ENCODE measurements around the gene CENPH.
"Not testable (repeated sequence)": the region's sequence is repeated elsewhere in the genome, so short reads cannot be mapped to it uniquely, and the experiment has no call there.

The CENPH gene

GRCh38 chr5:69170969-69171368 is 18.4 kb upstream of the CENPH start:
- H3K36me3 Mint-ChIP-seq (ENCODE audit: low read depth) = peaks cover 51% of the 10 kb centered on the region
- no peaks in the 10 kb centered on the region for H3K9me3 Mint-ChIP-seq
- H3K4me1 Mint-ChIP-seq (ENCODE audit: low read depth) = peaks cover 40% of the 10 kb centered on the region
- no peak overlapping the region for H3K27ac Mint-ChIP-seq
- H3K27me3 Mint-ChIP-seq (ENCODE audit: low read depth) = no peaks in the 10 kb centered on the region
- no peak overlapping the region for H3K4me3 Mint-ChIP-seq

- not testable (repeated sequence) for H3K27ac Mint-ChIP-seq; H3K27me3 Mint-ChIP-seq (ENCODE audit: low read depth); H3K4me3 Mint-ChIP-seq; H3K9me3 Mint-ChIP-seq; H3K4me1 Mint-ChIP-seq (ENCODE audit: low read depth)
- H3K36me3 Mint-ChIP-seq (ENCODE audit: low read depth) = peaks cover 14% of the 10 kb centered on the region
Observed at GRCh38 chr5:69181659-69182293, 7.6 kb upstream of the CENPH start.

DNA sequence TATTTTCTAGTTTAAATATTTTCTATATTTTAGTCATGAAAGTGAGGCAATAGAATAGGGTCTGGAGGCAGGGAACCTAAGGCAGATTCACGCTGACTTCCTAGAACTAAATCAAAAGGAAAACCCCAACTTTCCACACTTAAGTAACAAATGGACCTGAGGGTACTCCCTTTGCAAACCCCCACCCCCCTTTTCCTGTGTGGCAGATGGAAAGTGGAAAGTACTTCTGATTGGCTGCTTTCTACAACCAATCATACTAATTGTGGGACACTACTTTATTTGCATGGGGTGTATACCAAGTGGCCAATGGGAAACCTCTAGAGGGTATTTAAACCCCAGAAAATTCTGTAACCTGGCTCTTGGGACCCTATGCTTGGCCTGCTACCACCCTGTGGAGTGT is 4.8 kb upstream of the CENPH start:
- H3K36me3 Mint-ChIP-seq (ENCODE audit: low read depth) = no peaks in the 10 kb centered on the region
- no peak overlapping the region for H3K27ac Mint-ChIP-seq
- peaks cover 3% of the 10 kb centered on the region for H3K9me3 Mint-ChIP-seq
- no peaks in the 10 kb centered on the region for H3K27me3 Mint-ChIP-seq (ENCODE audit: low read depth)
- peaks cover 8% of the 10 kb centered on the region for H3K4me1 Mint-ChIP-seq (ENCODE audit: low read depth)
- H3K4me3 Mint-ChIP-seq = no peak overlapping the region

DNA sequence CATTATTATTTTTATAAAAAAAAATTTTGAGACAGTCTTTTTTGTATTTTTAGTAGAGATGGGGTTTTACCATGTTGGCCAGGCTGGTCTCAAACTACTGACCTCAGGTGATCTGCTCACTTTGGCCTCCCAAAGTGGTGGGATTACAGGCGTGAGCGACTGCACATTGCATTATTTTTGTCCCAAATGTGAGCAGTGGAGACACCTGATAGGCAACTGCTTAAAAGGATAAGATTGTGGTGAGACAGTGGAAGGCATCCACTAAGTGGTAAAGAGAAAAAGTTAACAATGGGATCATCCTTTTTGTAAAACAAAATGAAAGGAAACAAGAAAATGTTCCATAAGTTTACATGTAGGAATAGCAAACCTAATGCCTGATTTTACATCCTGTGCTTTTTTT is 2.0 kb upstream of the CENPH start:
- Mint-ChIP-seq H3K9me3 (no peaks in the 10 kb centered on the region), H3K4me3 (no peak overlapping the region), H3K36me3 (ENCODE audit: low read depth) (no peaks in the 10 kb centered on the region), H3K27me3 (ENCODE audit: low read depth) (no peaks in the 10 kb centered on the region), H3K4me1 (ENCODE audit: low read depth) (peaks cover 16% of the 10 kb centered on the region), H3K27ac (no peak overlapping the region)

DNA sequence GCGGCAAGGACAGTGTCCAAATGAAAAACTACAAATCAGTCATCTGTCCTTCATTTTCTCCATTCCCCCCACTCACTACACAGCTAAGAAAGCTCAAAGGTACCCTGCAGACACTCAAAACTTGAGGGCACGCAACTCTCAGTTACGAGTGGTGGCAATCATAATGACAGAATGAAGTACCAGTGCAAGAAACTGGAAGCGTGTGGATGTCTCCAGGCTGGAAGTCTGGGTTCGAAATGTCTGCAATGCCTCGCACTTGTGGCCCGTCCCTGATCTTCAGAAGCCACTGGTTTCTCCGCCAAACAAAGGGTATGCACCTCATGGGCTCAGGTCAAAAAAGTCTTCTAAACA is 597 bp upstream of the CENPH start:
- Mint-ChIP-seq H3K4me1 (ENCODE audit: low read depth) (peaks cover 16% of the 10 kb centered on the region), H3K27ac (peak overlapping the region; percentile 93), H3K27me3 (ENCODE audit: low read depth) (no peaks in the 10 kb centered on the region), H3K36me3 (ENCODE audit: low read depth) (no peaks in the 10 kb centered on the region), H3K9me3 (no peaks in the 10 kb centered on the region), H3K4me3 (peak overlapping the region; percentile 92)

- no peaks in the 10 kb centered on the region for H3K9me3 Mint-ChIP-seq
- H3K27ac Mint-ChIP-seq = no peak overlapping the region
- H3K36me3 Mint-ChIP-seq (ENCODE audit: low read depth) = peaks cover 12% of the 10 kb centered on the region
- H3K4me3 Mint-ChIP-seq = no peak overlapping the region
- no peaks in the 10 kb centered on the region for H3K27me3 Mint-ChIP-seq (ENCODE audit: low read depth)
- no peaks in the 10 kb centered on the region for H3K4me1 Mint-ChIP-seq (ENCODE audit: low read depth)
Observed at GRCh38 chr5:69202497-69202896, 13.1 kb downstream of the CENPH start.

- Mint-ChIP-seq H3K36me3 (ENCODE audit: low read depth) (peaks cover 1% of the 10 kb centered on the region), H3K9me3 (no peaks in the 10 kb centered on the region), H3K27me3 (ENCODE audit: low read depth) (no peaks in the 10 kb centered on the region), H3K27ac (no peak overlapping the region), H3K4me1 (ENCODE audit: low read depth) (no peaks in the 10 kb centered on the region), H3K4me3 (no peak overlapping the region)
Observed at GRCh38 chr5:69206528-69207190, 17.3 kb downstream of the CENPH start.

GRCh38 chr5:69209602-69210001 is 20.2 kb downstream of the CENPH start:
- no peak overlapping the region for H3K4me3 Mint-ChIP-seq
- H3K27me3 Mint-ChIP-seq (ENCODE audit: low read depth) = no peaks in the 10 kb centered on the region
- H3K9me3 Mint-ChIP-seq = no peaks in the 10 kb centered on the region
- no peak overlapping the region for H3K27ac Mint-ChIP-seq
- peaks cover 4% of the 10 kb centered on the region for H3K4me1 Mint-ChIP-seq (ENCODE audit: low read depth)
- no peaks in the 10 kb centered on the region for H3K36me3 Mint-ChIP-seq (ENCODE audit: low read depth)

DNA sequence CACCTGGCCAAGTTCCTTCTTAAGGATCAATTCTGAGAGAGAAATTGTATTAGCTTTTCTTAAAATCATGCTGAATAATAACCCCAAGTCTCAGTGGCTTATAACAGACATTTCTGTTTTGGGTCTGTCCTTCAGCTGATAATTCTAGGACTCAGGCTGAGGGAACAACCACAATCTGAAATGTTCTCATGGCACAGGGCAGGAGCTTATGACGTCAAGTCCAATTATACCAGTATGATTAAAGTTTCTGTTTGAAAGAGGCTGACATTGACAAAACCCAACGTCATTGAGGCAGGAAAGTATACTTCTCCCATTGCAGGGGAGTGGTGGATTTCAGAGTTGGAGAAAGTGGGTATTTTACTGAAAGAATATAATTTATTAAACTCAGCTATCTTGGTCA is 21.8 kb downstream of the CENPH start:
- Mint-ChIP-seq H3K27me3 (ENCODE audit: low read depth) (no peaks in the 10 kb centered on the region), H3K36me3 (ENCODE audit: low read depth) (no peaks in the 10 kb centered on the region), H3K27ac (no peak overlapping the region), H3K4me3 (no peak overlapping the region), H3K4me1 (ENCODE audit: low read depth) (peaks cover 6% of the 10 kb centered on the region), H3K9me3 (no peaks in the 10 kb centered on the region)

DNA sequence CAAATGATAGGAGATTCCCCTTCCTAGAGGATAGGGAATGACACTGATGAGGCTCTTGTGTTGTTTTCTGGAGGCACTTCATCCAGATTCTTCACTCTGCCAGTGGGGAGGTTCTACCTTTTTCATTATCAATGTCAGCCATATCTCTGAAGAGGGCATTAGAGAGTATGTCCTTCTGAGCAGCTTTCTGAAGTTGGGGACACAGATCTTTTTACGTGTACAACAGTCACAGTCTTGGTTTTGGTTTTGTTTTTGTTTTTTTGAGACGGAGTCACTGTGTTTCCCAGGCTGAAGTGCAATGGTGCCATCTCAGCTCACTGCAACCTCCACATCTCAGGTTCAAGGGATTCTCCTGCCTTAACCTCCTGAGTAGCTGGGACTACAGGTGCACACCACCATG is 22.6 kb downstream of the CENPH start:
- Mint-ChIP-seq H3K4me1 (ENCODE audit: low read depth) (peaks cover 7% of the 10 kb centered on the region), H3K4me3 (no peak overlapping the region), H3K27me3 (ENCODE audit: low read depth) (no peaks in the 10 kb centered on the region), H3K27ac (peak overlapping the region; percentile 57), H3K36me3 (ENCODE audit: low read depth) (no peaks in the 10 kb centered on the region), H3K9me3 (no peaks in the 10 kb centered on the region)

DNA sequence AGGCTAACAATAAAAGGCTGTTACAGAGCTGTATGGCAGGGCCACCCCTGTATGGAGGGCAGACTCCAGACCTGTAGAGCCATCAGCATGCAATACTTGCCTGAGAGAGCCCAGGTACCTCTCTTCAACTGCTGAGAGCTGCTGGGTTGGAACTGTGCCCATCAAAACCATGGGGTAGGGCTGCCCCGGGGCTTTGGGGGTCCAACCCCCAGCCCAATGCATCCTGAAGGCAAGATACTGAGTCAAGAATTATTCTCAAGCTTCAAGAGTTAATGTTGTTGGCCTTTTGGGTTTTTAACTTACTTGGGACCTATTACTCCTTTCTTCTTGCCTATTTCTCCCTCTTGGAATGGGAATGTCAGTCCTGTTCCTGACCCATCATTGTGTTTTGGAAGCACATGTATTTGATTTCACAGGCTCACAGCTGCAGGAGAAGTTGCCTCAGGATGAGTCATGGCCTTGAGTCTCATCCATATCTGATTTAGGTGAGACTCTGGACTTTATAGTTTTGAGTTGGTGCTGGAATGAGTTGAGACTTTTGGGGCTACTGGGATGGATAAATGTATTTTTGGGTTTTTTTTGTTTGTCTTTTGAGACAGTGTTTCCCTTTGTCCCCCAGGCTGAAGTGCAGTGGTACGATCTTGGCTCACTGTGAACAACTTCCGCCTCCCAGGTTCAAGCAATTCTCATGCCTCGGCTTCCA is 24.3 kb downstream of the CENPH start:
- H3K4me1 Mint-ChIP-seq (ENCODE audit: low read depth) = peaks cover 14% of the 10 kb centered on the region
- H3K27me3 Mint-ChIP-seq (ENCODE audit: low read depth) = no peaks in the 10 kb centered on the region
- peak overlapping the region; percentile 15 for H3K27ac Mint-ChIP-seq
- H3K9me3 Mint-ChIP-seq = no peaks in the 10 kb centered on the region
- peaks cover 2% of the 10 kb centered on the region for H3K36me3 Mint-ChIP-seq (ENCODE audit: low read depth)
- no peak overlapping the region for H3K4me3 Mint-ChIP-seq

GRCh38 chr5:69217151-69217511 is 27.7 kb downstream of the CENPH start:
- H3K9me3 Mint-ChIP-seq = no peaks in the 10 kb centered on the region
- peaks cover 18% of the 10 kb centered on the region for H3K4me1 Mint-ChIP-seq (ENCODE audit: low read depth)
- H3K36me3 Mint-ChIP-seq (ENCODE audit: low read depth) = peaks cover 8% of the 10 kb centered on the region
- H3K4me3 Mint-ChIP-seq = peak overlapping the region; percentile 96
- no peaks in the 10 kb centered on the region for H3K27me3 Mint-ChIP-seq (ENCODE audit: low read depth)
- peak overlapping the region; percentile 97 for H3K27ac Mint-ChIP-seq

- Mint-ChIP-seq H3K9me3 (no peaks in the 10 kb centered on the region), H3K4me3 (peak overlapping the region; percentile 96)
Observed at GRCh38 chr5:69217548-69218526, 28.5 kb downstream of the CENPH start.

DNA sequence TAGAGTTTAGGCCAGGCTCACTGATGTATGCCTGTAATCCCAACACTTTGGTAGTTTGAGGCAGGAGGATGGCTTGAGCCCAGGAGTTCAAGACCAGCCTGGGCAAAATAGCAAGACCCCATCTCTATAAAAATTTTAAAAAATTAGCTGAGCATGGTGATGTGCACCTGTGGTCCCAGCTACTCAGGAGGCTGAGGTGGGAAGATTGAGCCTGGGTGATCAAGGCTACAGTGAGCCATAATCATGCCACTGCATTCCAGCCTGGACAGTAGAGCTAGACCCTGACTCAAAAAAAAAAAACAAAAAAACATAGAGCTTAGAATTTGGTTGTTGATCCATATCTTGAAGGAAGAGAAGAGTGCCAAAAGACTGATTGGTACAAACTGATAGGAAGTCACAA is 30.6 kb downstream of the CENPH start:
- no peaks in the 10 kb centered on the region for H3K27me3 Mint-ChIP-seq (ENCODE audit: low read depth)
- peaks cover 18% of the 10 kb centered on the region for H3K4me1 Mint-ChIP-seq (ENCODE audit: low read depth)
- no peak overlapping the region for H3K4me3 Mint-ChIP-seq

More at GRCh38 chr5:69217548-69218526, 28.5 kb downstream of the CENPH start:
- peak overlapping the region; percentile 97 for H3K27ac Mint-ChIP-seq
- H3K27me3 Mint-ChIP-seq (ENCODE audit: low read depth) = no peaks in the 10 kb centered on the region
- H3K36me3 Mint-ChIP-seq (ENCODE audit: low read depth) = peaks cover 9% of the 10 kb centered on the region
- H3K4me1 Mint-ChIP-seq (ENCODE audit: low read depth) = peaks cover 18% of the 10 kb centered on the region

More for the DNA sequence above, 30.6 kb downstream of the CENPH start:
- Mint-ChIP-seq H3K9me3 (no peaks in the 10 kb centered on the region), H3K36me3 (ENCODE audit: low read depth) (peaks cover 9% of the 10 kb centered on the region), H3K27ac (no peak overlapping the region)
